ENCODE data around the gene GTPBP1. TPM values are rescaled to one million over a fixed set of nuclear protein-coding genes. Genes with fewer than 3 reads are reported as not detected.

GTPBP1 gene
- total and polyA plus RNA-seq, 2 of the 13 experiments (the other 11 are each of a cell fraction or from before 2014, with no cell fraction given), result 22.3 to 27.0 TPM

DNA sequence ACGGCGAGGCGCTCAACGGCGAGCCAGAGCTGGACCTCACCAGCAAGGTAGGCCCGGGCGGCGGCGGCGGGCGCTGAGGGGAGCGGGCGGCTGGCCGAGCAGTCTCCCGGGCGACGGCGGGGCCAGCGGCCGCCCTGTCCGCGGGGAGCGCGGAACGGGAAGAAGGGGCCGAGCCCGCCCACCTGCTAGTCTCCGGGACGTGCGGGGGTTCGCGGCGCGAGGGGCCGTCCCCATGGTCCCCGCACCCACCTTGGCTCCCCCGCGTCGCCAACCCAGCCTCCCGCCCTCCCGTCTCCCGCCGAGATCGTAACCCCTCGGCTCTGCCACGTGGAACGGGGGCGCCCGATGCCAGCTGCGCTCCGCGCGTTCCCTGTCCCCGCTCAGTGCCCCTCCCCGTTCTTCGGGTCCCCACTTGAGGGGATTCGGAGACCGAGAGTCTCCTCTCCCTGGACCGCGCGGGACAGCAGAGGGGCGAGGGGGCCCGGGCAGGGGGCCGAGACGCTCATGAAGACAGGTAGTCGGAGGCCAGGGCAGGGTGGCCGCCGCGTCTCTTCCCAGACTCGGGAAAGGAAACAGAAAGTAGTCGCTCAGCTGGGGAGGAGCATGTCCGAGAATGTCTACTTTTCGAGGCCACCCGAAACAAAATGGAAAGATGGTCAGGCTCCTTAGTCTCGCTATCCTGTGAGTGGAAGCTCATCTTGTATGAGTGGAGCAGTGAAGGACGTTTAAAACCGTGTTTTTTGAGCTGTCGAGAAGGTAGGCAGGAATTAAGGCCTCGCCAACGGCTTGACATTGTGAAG lies 557 bp downstream of the GTPBP1 start (continued):
- TF ChIP-seq, protein P1, sequence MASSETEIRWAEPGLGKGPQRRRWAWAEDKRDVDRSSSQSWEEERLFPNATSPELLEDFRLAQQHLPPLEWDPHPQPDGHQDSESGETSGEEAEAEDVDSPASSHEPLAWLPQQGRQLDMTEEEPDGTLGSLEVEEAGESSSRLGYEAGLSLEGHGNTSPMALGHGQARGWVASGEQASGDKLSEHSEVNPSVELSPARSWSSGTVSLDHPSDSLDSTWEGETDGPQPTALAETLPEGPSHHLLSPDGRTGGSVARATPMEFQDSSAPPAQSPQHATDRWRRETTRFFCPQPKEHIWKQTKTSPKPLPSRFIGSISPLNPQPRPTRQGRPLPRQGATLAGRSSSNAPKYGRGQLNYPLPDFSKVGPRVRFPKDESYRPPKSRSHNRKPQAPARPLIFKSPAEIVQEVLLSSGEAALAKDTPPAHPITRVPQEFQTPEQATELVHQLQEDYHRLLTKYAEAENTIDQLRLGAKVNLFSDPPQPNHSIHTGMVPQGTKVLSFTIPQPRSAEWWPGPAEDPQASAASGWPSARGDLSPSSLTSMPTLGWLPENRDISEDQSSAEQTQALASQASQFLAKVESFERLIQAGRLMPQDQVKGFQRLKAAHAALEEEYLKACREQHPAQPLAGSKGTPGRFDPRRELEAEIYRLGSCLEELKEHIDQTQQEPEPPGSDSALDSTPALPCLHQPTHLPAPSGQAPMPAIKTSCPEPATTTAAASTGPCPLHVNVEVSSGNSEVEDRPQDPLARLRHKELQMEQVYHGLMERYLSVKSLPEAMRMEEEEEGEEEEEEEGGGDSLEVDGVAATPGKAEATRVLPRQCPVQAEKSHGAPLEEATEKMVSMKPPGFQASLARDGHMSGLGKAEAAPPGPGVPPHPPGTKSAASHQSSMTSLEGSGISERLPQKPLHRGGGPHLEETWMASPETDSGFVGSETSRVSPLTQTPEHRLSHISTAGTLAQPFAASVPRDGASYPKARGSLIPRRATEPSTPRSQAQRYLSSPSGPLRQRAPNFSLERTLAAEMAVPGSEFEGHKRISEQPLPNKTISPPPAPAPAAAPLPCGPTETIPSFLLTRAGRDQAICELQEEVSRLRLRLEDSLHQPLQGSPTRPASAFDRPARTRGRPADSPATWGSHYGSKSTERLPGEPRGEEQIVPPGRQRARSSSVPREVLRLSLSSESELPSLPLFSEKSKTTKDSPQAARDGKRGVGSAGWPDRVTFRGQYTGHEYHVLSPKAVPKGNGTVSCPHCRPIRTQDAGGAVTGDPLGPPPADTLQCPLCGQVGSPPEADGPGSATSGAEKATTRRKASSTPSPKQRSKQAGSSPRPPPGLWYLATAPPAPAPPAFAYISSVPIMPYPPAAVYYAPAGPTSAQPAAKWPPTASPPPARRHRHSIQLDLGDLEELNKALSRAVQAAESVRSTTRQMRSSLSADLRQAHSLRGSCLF (CRISPR knock-in tag; IDR thresholded peaks at IDR 0.05; ENCODE audit: borderline replicate concordance), result no peak
- TF ChIP-seq ZNF430 (CRISPR knock-in tag; IDR thresholded peaks at IDR 0.05), result no peak
- TF ChIP-seq, protein P2, sequence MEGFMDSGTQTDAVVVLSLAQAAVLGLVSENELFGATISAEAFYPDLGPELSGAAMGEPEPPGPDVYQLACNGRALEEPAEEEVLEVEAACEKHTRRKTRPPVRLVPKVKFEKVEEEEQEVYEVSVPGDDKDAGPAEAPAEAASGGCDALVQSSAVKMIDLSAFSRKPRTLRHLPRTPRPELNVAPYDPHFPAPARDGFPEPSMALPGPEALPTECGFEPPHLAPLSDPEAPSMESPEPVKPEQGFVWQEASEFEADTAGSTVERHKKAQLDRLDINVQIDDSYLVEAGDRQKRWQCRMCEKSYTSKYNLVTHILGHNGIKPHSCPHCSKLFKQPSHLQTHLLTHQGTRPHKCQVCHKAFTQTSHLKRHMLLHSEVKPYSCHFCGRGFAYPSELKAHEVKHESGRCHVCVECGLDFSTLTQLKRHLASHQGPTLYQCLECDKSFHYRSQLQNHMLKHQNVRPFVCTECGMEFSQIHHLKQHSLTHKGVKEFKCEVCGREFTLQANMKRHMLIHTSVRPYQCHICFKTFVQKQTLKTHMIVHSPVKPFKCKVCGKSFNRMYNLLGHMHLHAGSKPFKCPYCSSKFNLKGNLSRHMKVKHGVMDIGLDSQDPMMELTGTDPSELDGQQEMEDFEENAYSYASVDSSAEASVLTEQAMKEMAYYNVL (CRISPR knock-in tag; IDR thresholded peaks at IDR 0.05; ENCODE audit: borderline replicate concordance), result no peak
- TF ChIP-seq, protein P3, sequence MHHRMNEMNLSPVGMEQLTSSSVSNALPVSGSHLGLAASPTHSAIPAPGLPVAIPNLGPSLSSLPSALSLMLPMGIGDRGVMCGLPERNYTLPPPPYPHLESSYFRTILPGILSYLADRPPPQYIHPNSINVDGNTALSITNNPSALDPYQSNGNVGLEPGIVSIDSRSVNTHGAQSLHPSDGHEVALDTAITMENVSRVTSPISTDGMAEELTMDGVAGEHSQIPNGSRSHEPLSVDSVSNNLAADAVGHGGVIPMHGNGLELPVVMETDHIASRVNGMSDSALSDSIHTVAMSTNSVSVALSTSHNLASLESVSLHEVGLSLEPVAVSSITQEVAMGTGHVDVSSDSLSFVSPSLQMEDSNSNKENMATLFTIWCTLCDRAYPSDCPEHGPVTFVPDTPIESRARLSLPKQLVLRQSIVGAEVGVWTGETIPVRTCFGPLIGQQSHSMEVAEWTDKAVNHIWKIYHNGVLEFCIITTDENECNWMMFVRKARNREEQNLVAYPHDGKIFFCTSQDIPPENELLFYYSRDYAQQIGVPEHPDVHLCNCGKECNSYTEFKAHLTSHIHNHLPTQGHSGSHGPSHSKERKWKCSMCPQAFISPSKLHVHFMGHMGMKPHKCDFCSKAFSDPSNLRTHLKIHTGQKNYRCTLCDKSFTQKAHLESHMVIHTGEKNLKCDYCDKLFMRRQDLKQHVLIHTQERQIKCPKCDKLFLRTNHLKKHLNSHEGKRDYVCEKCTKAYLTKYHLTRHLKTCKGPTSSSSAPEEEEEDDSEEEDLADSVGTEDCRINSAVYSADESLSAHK (CRISPR knock-in tag; IDR thresholded peaks at IDR 0.05; ENCODE audit: borderline replicate concordance), result no peak
- TF ChIP-seq MED8 (CRISPR knock-in tag; IDR thresholded peaks at IDR 0.05; ENCODE audit: insufficient replicate concordance), result no peak
- TF ChIP-seq, protein P4, sequence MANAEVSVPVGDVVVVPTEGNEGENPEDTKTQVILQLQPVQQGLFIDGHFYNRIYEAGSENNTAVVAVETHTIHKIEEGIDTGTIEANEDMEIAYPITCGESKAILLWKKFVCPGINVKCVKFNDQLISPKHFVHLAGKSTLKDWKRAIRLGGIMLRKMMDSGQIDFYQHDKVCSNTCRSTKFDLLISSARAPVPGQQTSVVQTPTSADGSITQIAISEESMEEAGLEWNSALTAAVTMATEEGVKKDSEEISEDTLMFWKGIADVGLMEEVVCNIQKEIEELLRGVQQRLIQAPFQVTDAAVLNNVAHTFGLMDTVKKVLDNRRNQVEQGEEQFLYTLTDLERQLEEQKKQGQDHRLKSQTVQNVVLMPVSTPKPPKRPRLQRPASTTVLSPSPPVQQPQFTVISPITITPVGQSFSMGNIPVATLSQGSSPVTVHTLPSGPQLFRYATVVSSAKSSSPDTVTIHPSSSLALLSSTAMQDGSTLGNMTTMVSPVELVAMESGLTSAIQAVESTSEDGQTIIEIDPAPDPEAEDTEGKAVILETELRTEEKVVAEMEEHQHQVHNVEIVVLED (CRISPR knock-in tag; IDR thresholded peaks at IDR 0.05; ENCODE audit: borderline replicate concordance), result no peak
- TF ChIP-seq HDAC1 (CRISPR knock-in tag; IDR thresholded peaks at IDR 0.05), result no peak
- no peak for TF ChIP-seq NCOA2 (CRISPR knock-in tag; IDR thresholded peaks at IDR 0.05)
- TF ChIP-seq, protein P5, sequence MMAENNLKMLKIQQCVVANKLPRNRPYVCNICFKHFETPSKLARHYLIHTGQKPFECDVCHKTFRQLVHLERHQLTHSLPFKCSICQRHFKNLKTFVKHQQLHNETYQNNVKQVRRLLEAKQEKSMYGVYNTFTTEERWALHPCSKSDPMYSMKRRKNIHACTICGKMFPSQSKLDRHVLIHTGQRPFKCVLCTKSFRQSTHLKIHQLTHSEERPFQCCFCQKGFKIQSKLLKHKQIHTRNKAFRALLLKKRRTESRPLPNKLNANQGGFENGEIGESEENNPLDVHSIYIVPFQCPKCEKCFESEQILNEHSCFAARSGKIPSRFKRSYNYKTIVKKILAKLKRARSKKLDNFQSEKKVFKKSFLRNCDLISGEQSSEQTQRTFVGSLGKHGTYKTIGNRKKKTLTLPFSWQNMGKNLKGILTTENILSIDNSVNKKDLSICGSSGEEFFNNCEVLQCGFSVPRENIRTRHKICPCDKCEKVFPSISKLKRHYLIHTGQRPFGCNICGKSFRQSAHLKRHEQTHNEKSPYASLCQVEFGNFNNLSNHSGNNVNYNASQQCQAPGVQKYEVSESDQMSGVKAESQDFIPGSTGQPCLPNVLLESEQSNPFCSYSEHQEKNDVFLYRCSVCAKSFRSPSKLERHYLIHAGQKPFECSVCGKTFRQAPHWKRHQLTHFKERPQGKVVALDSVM (CRISPR knock-in tag; IDR thresholded peaks at IDR 0.05), result no peak
- no peak for TF ChIP-seq ZNF251 (CRISPR knock-in tag; IDR thresholded peaks at IDR 0.05)
- TF ChIP-seq ZBTB21 (CRISPR knock-in tag; IDR thresholded peaks at IDR 0.05), result no peak
- TF ChIP-seq ZNF343 (CRISPR knock-in tag; IDR thresholded peaks at IDR 0.05), result 0 out of 2 replicates have a peak, but pooled peaks have one; percentile 45
- TF ChIP-seq ZNF253 (CRISPR knock-in tag; IDR thresholded peaks at IDR 0.05; ENCODE audit: borderline replicate concordance), result no peak
- 0 out of 2 replicates have a peak, but pooled peaks have one; percentile 28 for TF ChIP-seq ZNF766 (CRISPR knock-in tag; IDR thresholded peaks at IDR 0.05; ENCODE audit: borderline replicate concordance)
